ENCODE results near the gene TOMM40.
"Not testable (repeated sequence)": the region's sequence is repeated elsewhere in the genome, so short reads cannot be mapped to it uniquely, and the experiment has no call there.

The TOMM40 gene

DNA sequence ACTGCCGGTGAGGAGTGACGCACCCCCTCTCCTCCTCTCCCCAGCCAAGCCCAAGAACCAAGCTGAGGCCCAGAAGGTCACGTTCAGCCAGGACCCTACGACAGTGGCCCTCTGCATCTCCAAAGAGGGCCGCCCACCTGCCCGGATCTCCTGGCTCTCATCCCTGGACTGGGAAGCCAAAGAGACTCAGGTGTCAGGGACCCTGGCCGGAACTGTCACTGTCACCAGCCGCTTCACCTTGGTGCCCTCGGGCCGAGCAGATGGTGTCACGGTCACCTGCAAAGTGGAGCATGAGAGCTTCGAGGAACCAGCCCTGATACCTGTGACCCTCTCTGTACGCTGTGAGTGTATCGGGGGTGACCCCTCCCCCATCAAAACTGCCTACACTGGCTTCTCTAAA lies 19.2 kb upstream of the TOMM40 start:
- no peak for DNase-seq (ENCODE audit: low spot score)

DNA sequence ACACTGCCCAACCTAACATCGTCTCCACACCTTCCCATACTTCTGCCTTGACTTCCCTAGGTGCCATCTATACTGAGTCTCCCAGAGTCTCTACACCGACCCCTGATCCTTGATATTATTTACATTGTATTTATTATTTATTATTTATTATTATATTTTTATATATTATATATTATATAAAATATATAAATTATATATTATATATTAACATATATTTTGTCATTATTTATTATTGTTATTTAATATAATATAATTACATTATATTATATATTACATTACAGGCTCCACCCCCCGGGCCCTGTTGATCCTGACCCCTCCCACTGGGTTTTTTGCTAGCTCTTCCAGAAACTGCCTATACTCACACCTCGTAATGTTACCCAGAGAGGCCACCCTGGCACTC lies 18.4 kb upstream of the TOMM40 start:
- no peak for DNase-seq (ENCODE audit: low spot score)

DNA sequence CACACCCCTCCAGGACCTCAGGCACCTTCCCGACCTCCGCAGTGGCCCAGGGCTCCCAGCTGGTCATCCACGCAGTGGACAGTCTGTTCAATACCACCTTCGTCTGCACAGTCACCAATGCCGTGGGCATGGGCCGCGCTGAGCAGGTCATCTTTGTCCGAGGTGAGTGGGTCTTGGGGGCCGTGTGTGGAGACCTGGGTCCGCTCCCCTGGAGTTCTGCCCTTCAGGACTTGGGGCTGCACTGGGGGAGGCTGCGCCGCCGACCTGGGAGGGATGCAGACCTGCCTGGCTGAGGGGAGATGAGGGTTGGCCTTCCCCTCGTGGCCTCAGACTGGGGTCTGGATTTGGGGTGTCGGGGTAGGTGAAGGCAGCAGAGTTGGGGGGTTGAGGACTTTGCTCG lies 16.7 kb upstream of the TOMM40 start:
- DNase-seq (ENCODE audit: low spot score) = no peak

DNA sequence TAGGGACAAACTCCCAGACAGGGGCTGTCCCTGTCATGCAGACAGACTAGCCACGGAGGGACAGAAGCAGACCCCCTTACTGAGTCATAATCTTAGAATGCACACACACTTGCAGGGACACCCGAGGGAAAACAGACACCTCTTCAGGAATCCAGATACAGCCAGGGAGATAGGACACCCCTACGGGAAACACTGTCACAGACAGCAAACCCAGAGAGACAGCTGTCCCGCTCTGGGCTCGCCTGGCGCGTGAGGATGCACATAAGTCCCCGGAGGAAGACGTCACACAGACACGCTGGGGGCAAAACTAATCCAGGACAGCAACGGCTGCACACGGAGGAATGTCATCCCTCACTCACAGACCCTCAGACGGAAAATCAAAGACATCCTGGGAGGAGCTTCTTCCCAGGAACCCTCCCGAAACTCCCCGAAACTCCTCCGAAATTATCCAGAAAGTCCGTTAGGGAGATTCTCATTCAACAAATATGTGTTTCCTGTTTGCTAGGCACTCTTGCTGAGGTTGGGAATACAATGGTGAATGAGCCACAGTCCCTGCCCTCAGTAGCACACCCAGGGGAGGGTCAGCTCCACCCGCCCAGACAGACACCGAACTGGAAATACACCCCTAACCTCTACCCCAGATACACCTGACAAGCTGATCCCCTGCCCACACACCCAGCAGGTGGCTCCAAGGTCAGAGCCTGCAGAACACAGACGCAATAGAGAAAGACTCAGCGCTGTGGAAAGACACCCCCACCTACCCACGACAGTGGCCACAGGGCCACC lies 15.2 kb upstream of the TOMM40 start:
- DNase-seq (ENCODE audit: low spot score) = no peak

DNA sequence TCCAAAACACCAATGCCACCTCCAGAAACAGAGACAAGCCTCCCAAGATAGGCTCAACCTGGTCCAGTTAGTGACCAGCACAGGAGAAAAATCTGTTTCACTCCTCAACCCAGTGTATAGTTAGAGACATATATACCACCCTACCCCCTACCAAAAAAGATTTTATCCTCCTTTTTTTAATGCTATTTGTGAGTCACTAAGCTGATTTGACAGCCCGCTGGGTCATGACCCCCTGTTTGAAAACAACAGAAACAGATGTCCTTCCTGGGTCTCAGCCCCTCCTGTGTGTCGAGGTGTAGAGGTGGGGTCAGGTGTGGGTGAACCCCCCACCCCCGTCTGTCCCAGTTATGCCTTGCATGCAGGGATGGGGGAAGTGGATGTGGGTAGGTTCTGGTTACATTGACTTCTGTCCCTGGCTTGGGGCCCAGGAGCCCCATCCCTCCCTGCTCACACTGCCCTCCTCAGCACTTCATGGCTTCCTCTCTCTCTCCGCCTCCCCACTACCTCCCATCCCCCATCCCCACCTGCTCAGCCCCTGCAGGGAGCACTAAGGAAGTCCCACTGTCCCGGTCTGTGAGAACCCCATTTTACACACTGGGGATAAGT lies 14.0 kb upstream of the TOMM40 start:
- DNase-seq (ENCODE audit: low spot score) = no peak

DNA sequence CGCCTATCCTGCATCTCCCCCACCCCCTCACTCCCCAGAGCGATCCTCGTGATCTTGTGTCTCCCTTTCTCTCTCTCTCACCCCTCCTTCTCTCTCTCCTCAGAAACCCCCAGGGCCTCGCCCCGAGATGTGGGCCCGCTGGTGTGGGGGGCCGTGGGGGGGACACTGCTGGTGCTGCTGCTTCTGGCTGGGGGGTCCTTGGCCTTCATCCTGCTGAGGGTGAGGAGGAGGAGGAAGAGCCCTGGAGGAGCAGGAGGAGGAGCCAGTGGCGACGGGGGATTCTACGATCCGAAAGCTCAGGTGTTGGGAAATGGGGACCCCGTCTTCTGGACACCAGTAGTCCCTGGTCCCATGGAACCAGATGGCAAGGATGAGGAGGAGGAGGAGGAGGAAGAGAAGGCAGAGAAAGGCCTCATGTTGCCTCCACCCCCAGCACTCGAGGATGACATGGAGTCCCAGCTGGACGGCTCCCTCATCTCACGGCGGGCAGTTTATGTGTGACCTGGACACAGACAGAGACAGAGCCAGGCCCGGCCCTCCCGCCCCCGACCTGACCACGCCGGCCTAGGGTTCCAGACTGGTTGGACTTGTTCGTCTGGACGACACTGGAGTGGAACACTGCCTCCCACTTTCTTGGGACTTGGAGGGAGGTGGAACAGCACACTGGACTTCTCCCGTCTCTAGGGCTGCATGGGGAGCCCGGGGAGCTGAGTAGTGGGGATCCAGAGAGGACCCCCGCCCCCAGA lies 12.8 kb upstream of the TOMM40 start:
- no peak for DNase-seq (ENCODE audit: low spot score)

DNA sequence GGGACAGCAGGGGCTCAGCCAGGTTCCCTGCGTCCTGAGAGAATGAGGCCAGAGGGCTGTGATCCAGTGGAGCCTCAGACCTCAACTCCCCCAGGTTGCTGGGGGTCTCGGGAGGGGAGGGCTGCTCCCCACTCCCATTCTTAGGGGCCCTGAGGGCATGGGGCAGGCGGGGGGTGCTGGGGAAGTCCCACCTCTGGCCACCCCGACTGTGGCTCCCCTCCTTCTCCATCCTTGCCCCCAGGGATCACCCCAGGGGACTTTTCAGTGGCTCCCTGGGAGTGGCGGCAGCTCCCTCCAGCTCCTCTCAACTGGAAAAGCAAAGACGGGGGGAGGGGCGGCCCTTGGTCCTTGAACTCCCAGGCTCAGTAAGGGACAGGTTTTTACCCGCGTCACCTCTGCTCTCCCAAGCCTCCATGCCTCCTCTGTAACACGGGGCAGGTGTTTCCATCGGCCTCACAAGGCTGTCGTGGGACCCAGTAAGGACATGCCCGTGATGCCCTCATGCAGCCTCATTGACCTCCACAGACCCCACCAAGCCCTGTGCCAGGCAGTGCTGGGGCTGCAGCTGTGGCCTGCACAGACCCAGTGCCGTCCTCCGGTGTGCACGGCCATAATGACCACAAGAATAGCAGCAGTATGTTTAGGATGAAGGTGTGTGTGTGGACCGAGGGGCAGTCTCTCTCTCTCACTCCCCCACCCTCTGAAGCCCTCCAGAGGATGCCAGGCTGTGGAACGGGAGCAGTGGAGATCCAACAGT lies 11.6 kb upstream of the TOMM40 start:
- DNase-seq (ENCODE audit: low spot score) = no peak

DNA sequence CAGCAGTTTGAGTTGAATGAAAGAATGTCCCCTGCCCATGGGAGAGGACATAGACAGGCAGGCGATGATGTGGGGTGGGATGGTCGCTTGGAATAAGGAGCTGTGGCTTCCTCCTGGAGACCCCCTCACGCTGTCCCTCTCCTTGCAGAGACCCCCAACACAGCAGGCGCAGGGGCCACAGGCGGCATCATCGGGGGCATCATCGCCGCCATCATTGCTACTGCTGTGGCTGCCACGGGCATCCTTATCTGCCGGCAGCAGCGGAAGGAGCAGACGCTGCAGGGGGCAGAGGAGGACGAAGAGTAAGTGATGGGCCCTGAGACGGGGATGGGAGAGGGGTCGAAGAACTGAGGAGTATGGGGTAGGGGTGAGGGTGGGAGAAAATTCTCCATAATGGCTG lies 9.0 kb upstream of the TOMM40 start:
- DNase-seq (ENCODE audit: low spot score) = no peak

DNA sequence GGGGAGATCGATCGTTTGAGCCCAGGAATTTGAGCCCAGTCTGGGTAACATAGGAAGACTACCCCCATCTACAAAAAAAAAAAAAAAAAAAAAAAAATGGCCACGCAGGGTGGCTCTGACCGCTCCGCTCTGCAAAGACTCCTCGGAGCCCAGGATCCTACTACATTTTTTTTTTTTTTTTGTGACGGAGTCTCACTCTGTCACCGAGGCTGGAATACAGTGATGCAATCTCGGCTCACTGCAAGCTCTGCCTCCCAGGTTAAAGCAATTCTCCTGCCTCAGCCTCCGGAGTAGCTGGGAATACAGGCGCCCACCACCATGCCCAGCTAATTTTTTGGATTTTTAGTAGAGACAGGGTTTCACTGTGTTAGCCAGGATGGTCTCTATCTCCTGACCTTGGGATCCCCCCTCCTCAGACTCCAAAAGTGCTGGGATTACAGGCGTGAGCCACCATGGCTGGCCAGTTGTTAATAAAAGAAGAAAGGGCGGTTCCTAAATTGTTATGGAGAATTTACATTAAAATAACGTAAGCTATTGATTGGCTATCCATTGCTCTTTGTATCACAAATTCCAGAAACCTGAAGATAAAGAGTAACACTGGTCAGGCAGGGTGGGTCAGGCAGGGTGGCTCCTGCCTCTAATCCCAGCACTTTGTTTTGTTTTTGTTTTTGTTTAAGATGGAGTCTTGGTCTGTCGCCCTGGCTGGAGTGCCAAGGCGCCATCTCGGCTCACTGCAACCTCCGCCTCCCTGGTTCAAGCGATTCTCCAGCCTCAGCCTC lies 8.2 kb upstream of the TOMM40 start:
- DNase-seq (ENCODE audit: low spot score) = not testable (repeated sequence)

DNA sequence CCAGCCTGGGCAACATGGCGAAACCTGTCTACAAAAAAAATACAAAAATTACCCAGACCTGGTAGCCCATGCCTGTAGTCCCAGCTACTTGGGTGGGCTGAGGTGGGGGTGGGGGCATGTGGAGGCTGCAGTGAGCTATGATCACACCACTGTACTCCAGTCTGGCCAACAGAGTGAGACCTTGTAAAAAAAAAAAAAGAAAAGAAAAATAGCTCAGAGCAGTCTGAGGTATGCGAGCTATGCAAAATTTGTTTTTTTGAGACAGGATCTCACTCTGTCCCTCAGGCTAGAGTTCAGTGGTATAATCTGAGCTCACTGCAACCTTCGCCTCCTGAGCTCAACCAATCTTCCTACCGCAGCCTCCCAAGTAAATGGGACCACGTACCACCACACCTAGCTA lies 7.1 kb upstream of the TOMM40 start:
- DNase-seq (ENCODE audit: low spot score) = no peak

DNA sequence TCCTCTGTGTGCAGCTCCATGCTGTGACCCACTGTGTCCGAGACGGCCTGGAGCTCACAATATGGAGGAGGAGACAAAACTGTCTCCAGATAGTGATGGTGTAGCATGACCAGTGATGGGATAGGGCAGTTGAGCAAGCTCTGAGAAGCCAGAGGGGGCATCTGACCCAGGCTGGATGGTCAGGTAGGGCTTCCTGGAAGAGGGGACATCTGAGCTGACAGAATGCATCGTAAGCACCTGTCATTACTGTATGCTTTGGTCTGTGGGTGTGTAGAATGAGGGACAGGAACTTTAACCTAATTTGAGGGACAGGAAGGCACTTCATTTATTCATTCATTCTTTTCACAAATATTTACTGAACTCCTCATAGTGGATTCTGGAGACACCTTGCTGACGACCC lies 6.5 kb upstream of the TOMM40 start:
- DNase-seq (ENCODE audit: low spot score) = no peak

DNA sequence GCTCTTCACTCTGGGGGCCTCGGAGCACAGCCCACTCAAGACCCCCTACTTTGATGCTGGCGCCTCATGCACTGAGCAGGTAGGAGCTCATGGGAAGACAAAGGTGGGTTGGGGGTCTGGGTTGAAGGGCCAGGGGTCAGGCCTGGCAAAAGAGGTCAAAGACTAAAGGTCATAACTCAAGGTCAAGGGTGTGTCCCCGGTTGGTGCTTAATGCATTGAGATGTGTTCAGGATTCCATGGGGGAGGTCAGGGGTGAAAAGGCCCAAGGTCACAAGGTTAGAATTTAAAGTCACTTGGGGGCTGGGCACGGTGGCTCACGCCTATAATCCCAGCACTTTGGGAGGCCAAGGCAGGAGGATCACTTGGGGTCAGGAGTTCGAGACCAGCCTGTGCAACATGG lies 4.9 kb upstream of the TOMM40 start:
- DNase-seq (ENCODE audit: low spot score) = no peak

DNA sequence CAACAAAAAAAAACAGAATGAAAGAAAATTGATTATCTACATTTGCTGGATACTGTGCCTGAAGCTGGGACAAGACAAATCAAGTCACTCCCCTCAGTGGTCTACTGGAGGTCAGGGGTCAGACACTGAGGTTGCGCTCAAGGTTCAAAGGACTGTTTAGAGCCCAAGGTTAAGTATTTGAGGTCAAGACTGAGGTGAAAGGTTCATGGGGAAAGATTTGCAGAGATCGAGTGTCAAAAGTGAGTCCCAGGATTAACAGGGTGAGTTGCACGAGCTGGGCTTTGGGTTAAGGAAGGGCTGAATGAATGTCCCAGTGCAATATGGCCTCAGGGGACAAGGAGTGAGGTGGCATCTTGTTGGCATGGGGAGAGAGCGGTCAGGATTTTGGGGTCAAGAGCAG lies 3.4 kb upstream of the TOMM40 start:
- no peak for DNase-seq (ENCODE audit: low spot score)

DNA sequence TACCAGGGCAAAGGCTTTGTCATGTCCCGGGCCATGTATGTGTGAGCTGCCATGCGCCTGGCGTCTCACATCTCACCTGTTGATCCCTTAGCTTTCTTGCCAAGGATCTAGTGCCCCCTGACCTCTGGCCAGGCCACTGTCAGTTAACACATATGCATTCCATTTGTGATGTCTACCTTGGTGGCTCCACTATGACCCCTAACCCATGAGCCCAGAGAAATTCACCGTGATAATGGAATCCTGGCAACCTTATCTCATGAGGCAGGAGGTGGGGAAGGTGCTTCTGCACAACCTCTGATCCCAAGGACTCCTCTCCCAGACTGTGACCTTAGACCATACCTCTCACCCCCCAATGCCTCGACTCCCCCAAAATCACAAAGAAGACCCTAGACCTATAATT lies 2.7 kb upstream of the TOMM40 start:
- not testable (repeated sequence) for DNase-seq (ENCODE audit: low spot score)

DNA sequence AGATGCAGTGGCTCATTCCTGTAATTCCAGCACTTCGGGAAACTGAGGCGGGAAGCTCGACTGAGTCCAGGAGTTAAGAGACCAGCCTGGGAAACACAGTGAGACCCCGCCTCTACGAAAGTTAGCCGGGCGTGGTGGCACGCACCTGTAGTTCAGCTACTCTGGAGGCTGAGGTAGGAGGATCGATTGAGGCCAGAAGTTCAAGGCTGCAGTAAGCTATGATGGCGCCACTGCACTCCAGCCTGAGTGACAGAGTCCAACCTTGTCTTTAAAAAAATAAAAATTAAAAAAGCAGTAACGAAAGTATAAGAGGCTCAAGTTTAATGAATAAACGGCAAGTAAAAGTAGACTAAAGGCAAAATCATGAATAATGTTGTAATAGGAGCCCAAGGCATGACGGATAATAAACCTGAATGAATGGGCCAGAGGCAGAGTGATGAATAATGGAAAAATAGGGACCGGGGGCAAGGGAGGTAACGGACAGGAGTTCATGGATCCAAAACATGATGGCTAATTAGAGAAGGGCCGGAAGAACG lies 1.2 kb upstream of the TOMM40 start:
- DNase-seq (ENCODE audit: low spot score) = no peak

DNA sequence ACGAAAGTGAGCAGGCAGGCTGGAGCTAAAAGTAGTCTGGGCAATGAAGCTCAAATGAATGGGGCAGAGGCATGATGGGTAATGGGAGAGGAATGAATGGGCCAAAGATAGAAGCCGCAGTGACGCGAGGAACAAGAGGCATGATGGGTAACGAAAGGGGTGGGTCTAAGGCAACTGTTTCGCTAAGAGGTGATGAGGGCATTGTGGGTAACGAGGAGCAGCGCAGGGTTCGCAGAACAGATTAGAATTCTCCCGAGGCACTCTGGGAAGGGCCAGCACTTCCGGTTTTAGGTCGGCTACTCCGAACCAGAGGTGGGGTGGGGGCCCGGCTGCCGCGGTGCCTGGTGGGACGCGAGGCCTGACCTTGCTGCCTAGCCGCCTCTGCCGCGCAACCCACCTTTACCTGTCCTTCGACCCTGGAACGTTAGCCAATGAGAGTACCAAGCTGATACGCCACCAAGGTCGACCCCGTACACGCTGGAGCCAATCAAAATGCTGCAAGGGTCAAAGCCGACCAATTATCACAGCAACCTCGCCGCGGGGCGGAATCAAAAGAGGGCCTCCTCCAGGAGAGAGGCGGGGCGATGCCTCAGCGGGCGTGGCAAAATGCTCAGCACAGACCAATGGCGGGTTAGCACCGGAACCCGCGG lies 563 bp upstream of the TOMM40 start:
- DNase-seq (ENCODE audit: low spot score) = peak; percentile 100

DNA sequence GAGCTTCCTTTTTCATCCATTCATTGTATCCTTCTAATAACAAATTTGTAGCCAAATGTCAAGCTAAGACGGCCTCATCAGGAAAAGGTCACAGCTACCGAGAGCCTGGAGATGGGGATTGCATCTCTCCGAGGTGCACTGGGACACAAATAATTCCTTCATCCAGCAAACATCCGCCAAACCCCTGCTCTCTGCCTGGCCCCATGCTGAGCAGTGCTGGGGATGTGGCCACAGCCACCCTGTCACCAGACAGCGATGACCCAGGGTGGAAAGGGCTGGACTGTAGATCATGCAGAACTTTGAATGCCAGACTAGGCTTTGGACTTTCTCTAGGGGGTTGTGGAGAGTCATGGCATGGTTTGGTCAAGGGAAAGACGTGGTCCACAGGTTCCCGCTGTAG lies 1.9 kb downstream of the TOMM40 start:
- no peak for DNase-seq (ENCODE audit: low spot score)

DNA sequence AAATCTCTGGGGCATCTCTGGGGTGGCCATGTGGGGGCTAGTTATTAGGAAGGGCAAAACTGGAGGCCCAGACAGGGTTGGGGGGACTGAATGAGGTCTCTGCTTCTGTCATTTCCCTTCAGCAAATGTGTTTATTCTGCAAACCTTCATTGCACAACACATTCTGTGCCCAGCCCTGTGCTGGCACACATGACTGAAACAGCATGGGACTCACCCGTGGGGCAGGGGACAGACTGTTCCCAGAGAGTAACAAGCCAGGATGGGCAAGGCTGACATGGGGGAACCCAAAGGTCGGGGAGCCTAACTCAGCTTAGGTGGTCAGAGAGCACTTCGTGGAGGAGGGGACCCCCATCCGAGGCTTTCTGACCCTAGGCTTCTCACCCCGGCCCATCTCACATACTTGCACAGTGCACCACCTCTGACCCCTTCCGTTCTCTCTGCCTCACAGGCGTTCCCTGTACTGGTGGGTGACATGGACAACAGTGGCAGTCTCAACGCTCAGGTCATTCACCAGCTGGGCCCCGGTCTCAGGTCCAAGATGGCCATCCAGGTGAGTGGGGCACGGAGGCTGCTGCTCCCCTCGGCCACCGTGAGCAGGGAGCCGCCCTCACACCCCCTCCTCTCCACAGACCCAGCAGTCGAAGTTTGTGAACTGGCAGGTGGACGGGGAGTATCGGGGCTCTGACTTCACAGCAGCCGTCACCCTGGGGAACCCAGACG lies 2.4 kb downstream of the TOMM40 start:
- DNase-seq (ENCODE audit: low spot score) = no peak

DNA sequence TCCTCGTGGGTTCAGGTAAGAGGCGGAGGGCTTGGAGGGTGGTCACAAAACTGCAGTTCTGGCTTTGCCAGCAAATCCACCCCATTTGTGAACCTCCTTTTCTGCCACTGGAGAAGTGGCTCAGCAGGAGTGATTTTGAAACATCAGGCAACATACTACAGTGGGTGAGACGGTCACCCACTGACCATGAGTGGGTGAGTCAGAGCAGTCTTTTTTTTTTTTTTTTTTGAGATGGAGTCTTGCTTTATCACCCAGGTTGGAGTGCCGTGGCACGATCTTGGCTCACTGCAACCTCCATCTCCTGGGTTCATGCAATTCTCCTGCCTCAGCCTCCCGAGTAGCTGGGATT lies 3.0 kb downstream of the TOMM40 start:
- no peak for DNase-seq (ENCODE audit: low spot score)

DNA sequence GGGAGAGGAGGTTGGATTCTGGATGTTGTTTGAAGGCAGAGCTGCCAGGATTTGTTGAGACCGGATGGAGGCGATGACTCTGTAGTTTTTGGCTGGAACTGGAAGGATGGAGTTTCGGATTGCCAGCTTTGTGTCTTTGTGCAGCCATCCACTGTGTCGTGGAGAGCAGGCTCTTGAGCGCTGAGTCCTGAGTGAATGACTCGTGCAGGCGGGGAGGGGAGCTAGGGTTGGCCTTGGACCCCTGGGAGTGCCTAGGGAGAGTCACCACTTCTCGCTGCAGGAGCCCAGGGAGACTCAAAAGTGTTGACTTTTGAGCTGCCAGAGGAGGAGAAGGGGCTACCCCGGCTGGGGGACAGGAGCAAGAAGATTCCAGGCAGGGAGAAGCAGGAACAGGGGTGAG lies 3.9 kb downstream of the TOMM40 start:
- no peak for DNase-seq (ENCODE audit: low spot score)

Data from globus pallidus (tissue), 1 donor.